Left ventricle myocardium inferior (tissue), 1 donor: ENCODE measurements around the gene LENEP. TPM values are rescaled to one million over a fixed set of nuclear protein-coding genes. Genes with fewer than 3 reads are reported as not detected.

Source experiments
- DNase-seq: peaks from one replicate; pipeline ENCODE4 v3.0.0-alpha.2; 2020
- H3K27ac ChIP-seq: fragments of 200-600 bp; replicated peaks from 2 replicates; pipeline ENCODE4 v1.8.0; 2021
- H3K27me3 ChIP-seq: fragments of 200-600 bp; 2 replicates; pipeline ENCODE4 v1.8.0; 2021; ENCODE audit warnings: low read depth
- H3K36me3 ChIP-seq: fragments of 200-600 bp; 2 replicates; pipeline ENCODE4 v1.8.0; 2021
- H3K4me1 ChIP-seq: fragments of 200-600 bp; 2 replicates; pipeline ENCODE4 v1.8.0; 2021
- H3K4me3 ChIP-seq: fragments of 200-600 bp; 2 replicates; pipeline ENCODE4 v1.8.0; 2021; ENCODE audit warnings: mild to moderate bottlenecking, moderate library complexity
- H3K9me3 ChIP-seq: fragments of 200-600 bp; replicated peaks from 2 replicates; pipeline ENCODE4 v1.8.0; 2021
- CTCF ChIP-seq: fragments of 200-600 bp; IDR thresholded peaks from 2 replicates; pipeline ENCODE4 v1.8.0; 2021; ENCODE audit warnings: antibody characterized with exemption, mild to moderate bottlenecking, borderline replicate concordance
- intact Hi-C: fragments of 100-400 bp; cut with micrococcal nuclease; formaldehyde crosslinking; loops from one replicate; pipeline ENCODE4 v1.11.0; 2022
- total RNA-seq: library from RNA; stranded (reverse); fragmentation: NEBNext Ultra II Directional; extraction: Animal tissue kit (Norgen Biotek cat#: 25700); gene quantifications from one replicate; pipeline ENCODE4 v1.2.1, GENCODE V29; 2021
- donor health status: DM: no; HTN: yes; CAD: no; lungs with severe emphysema.

Gene LENEP
- total RNA-seq, 1 donor from 2014 or later: not detected

GRCh38 chr1:154988058-154988954 is 5.1 kb upstream of the LENEP start:
- Histone ChIP-seq H3K4me3 (no peak overlapping the region), H3K9me3 (no peaks in the 10 kb centered on the region), H3K36me3 (peaks cover 50% of the 10 kb centered on the region), H3K4me1 (peaks cover 27% of the 10 kb centered on the region), H3K27me3 (no peaks in the 10 kb centered on the region), H3K27ac (no peak overlapping the region)
- intact Hi-C loops: no loop called here
- no peak for DNase-seq
- TF ChIP-seq CTCF: no peak

DNA sequence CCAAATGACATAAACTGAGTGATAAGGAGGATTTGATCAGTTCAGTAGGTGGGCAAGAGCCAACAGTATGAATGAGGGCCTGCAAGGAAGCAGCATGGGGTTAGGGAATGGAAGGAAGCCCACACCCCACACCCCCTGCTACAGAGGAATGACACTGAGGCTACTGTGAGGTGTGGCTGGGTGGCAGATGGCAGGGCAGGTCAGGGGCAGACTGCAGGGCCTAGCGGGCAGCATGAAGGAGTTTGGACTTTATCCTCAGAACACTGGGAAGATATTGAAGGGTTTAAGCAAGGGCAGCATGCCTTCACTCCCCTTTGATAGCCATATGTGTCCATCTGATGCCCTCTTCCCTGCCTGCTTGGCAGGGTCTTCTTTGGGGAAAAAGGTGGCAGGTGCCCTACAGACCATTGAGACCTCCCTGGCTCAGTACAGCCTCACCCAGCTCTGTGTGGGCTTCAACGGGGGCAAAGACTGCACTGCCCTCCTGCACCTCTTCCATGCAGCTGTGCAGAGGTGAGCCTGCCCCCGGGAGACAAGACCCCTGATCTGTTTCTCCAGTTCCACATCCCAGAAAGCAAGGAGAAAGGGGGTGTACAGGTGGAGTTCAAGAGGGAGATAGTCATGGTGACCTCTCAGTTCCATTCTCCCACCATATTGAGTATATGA is 4.1 kb upstream of the LENEP start:
- H3K36me3 ChIP-seq: peaks cover 50% of the 10 kb centered on the region

DNA sequence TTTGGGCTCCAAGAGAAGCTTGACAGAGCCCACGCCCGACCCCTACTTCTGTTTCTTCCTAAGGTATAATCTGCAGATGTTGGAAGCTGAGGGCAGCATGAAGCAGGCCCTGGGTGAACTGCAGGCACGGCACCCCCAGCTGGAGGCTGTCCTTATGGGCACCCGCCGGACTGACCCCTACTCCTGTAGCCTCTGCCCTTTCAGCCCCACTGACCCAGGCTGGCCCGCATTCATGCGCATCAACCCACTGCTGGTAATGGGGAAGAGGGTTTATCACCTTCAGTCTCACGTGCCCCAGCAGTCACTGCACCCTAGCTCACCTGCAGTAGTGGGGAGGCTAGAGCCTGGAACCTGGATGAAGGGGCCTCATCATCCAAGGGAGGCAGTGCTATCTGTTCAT is 3.1 kb upstream of the LENEP start:
- Histone ChIP-seq H3K27me3 (no peaks in the 10 kb centered on the region), H3K9me3 (no peaks in the 10 kb centered on the region), H3K4me3 (no peak overlapping the region), H3K36me3 (peaks cover 50% of the 10 kb centered on the region), H3K27ac (no peak overlapping the region), H3K4me1 (peaks cover 12% of the 10 kb centered on the region)
- no peak for DNase-seq
- intact Hi-C loops: no loop called here
- TF ChIP-seq CTCF: no peak

More for the DNA sequence above, 4.1 kb upstream of the LENEP start:
- intact Hi-C loops: no loop called here
- H3K27me3 ChIP-seq: no peaks in the 10 kb centered on the region
- TF ChIP-seq CTCF: no peak
- DNase-seq: no peak
- H3K4me3 ChIP-seq: no peak overlapping the region
- no peaks in the 10 kb centered on the region for H3K9me3 ChIP-seq
- peaks cover 17% of the 10 kb centered on the region for H3K4me1 ChIP-seq
- no peak overlapping the region for H3K27ac ChIP-seq

DNA sequence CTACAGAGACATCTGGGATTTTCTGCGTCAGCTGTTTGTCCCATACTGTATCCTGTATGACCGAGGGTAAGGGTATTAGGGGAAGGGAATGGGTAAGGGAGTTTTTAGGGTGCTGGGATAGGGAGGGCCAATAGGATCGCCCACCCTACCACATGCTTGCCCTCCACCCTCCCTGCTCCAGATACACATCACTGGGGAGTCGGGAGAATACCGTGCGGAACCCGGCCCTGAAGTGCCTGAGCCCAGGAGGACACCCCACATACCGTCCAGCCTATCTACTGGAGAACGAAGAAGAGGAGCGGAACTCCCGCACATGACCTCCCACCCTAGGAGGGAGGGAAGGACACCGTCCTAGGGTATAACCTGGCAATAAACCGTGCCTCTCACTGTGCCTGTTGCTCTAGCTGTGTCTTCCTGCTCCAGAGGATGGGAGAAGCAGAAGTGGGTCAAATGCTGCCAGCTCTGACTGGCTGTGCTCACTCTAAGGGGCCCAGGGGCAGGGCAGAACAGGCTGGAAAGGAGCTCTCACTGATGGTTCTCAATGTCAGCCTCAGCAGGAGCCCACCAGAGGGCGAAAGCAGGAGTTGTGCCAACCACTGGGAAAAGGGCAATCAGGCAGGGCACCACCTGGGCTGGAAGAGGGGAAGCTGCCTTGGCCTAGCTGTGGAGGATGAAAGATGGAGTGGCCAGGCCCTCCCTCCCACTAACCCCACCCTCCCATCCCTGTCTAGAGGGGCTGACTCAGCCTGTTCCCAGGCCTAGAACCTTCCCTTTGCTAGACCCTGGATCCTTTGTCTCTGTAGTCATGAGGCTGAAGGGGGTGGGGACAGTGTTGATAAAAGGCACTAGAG is 440 bp upstream of the LENEP start:
- Histone ChIP-seq H3K4me1 (peaks cover 16% of the 10 kb centered on the region), H3K27me3 (no peaks in the 10 kb centered on the region), H3K4me3 (no peak overlapping the region), H3K36me3 (peaks cover 39% of the 10 kb centered on the region), H3K27ac (no peak overlapping the region), H3K9me3 (no peaks in the 10 kb centered on the region)
- intact Hi-C loops: no loop called here
- no peak for TF ChIP-seq CTCF
- DNase-seq: no peak

GRCh38 chr1:154994269-154994587 is 842 bp downstream of the LENEP start:
- Histone ChIP-seq H3K9me3 (no peaks in the 10 kb centered on the region), H3K4me3 (no peak overlapping the region), H3K27ac (no peak overlapping the region), H3K36me3 (peaks cover 27% of the 10 kb centered on the region), H3K4me1 (peaks cover 17% of the 10 kb centered on the region), H3K27me3 (no peaks in the 10 kb centered on the region)
- intact Hi-C loops: no loop called here
- DNase-seq: no peak
- TF ChIP-seq CTCF: no peak
